Stimulated activated CD4-positive, alpha-beta T cell treated with anti-CD3 and anti-CD28 coated beads, Interleukin-4, amount 100 ng/mL, for 48 hours (primary cell): Measurements from ENCODE around the gene PIH1D1.
A peak's percentile ranks its signal among the peaks of the same experiment; 100 is the strongest.

Experiments
- DNase-seq, 2 donors: peaks; one replicate each; pipeline ENCODE4 v3.0.0-alpha.2; 2020; ENCODE audit warnings: low read depth in 2 of 2

Gene PIH1D1

GRCh38 chr19:49435670-49436069 is 15.9 kb downstream of the PIH1D1 start:
- DNase-seq: no peak

DNA sequence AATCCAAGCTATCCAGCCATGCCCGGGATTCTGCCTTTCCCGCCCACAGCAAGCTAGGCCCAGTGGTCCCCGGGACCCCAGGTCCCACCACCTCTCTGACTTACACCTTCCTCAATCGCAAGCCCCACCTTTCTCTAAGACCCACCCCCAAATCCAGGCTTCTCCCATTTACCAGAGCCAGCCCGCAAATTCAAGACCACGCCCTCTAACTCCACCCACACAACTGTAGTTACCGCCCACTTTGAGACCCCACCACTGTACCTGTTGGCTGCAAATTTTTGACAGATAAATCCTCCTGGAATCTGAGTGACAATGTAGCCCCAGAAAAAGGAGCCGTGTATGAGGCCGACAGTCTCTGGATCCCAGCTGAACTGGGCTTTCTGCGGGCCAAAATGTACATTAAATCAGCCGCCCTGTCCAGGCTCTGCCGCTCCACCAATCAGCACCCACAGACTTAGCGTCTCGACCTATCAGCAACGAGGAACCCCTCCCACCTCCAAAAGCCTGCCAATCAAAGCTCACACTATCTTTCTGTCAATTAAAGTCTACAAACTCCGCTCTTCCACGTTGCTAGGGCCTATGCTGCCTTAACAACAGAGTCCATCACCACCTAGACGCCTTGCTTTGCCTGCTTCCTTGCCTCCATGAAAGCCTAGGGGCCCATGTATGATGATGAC is 16.6 kb downstream of the PIH1D1 start:
- DNase-seq: no peak

DNA sequence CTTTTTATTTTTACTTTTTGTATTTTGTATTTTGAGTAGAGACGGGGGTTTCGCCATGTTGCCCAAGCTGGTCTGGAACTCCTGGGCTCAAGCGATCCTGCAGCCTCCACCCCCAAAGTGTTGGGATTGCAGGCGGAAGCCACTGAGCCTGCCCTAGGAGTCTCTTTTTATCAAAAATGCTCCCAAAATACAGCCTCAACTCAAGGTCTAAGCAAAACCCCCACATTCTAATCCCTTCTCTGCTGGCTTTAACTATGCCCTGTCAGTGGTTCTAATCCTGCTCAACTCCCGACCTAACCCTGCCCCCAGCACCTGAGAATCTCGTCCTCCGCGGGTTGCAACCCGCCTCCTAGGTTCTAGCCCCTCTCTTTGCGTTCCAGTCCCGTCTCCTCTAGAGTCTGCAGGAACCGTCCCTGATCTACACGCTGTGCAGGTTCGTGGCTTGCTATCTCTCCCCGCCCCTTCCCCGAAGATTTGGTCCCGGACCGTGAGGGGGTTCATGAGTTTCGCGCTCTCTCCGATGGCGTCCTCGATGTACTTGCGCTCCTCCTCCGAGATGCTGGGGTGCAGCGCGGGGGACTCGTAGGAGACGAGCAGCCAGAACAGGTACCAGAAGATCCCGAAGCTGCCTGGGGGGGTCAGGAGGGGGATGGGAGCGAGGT is 18.2 kb downstream of the PIH1D1 start:
- DNase-seq: no peak

DNA sequence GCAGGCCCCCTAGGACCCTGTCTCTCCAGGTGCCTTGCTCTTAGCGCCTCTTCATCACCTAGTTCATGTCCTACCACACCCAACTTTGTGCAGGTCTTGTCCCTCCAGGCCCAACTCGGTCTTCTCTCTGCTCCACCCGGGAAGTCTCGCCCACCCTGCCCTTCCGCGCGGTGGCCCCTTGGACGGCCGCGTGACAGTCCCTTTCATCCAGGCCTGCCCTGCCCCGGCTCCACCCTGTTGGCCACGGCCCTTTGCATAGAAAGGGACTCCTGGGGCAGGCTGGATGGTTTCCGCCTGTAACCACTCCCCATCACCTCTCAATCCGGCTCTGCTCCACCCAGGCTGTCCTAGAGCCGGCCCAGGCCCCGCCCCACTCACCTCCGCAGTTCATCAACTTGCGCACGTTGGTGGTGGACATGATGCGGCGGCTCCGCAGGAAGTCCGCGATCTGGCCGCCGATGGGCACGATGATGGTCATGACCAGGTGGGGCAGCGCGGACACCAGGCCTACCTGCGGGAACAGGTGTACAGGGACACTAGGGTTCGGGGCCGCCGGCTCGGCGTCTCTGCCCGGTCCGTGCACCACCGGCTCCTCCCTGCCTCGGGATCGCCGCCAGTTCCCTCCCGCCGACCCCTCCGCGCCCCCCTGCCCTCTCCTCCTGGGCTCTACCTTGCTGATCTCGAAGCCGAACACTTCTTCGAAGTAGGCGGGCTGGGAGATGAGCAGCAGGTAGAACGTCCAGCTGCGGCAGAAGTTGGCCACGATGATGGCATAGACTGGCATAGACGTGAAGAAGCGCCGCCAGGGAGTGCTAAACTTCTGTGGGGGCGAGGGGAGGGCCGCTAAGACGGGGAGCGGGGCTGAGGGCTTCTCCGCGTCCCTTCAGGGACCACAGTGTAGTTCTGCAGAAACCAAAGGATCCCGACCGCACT is 19.2 kb downstream of the PIH1D1 start:
- no peak for DNase-seq

GRCh38 chr19:49431330-49431749 is 20.3 kb downstream of the PIH1D1 start:
- DNase-seq: no peak

DNA sequence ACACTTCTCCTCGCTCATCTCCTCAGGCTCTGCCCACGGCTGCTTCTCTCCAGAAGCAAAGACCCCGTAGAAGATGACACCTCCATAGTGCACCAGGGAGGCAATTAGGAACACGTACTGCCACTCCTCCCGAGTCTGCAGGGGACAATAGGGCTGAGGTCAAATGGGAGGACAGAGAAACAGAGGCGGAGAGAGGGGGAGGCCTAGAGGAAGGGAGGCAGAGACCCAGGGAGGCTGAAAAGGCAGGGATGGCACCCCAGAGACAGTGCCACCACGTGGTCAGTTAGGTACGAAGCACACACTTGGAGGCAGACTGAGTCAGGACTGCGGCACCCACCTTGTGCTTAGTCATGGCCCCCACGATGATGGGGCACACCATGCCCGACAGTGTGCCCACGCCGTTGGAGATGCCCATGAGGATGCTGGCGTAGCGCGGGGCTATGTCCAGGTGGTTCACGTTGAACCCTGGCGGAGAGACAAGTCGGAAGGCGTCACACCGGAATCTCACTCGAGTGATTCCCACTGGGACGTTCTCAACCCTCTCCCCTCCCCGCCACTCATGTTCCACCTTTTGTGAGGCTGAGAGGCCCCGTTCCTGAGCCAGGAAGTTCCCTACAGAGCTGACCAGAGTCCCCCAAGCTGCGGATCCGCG is 20.8 kb downstream of the PIH1D1 start:
- DNase-seq: no peak

DNA sequence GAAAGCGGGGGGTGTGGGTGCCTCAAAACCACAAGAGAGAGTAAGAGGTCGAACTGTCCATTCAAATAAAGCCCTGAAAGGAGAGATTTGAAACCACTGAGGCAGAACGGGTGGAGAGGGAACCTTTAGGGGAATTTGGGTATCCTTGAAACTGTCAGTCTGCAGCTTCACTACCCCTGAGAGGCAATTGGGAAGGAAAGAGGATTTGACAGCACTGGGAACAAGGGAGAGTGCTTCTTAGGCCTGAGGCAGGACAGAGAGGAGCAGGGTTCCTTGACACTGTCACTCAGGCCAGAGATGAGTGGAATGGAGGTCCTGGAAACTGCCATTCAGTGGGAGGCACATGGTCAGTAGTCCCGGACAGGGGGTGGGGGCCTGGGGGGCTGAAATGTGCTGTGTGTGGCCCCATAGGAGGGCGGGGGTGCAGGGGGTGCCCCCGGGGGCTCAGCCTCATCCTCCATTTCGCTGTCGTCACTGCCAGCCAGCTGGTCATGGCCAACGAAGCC is 21.4 kb downstream of the PIH1D1 start:
- DNase-seq: no peak

GRCh38 chr19:49428547-49429451 is 22.8 kb downstream of the PIH1D1 start:
- DNase-seq: no peak

- DNase-seq: no peak
Observed at GRCh38 chr19:49427855-49428546, 23.6 kb downstream of the PIH1D1 start.

- no peak for DNase-seq
Observed at GRCh38 chr19:49427339-49427738, 24.3 kb downstream of the PIH1D1 start.

GRCh38 chr19:49425922-49426592 is 25.6 kb downstream of the PIH1D1 start:
- DNase-seq: peak in 1 of 2 donors; percentile 42

DNA sequence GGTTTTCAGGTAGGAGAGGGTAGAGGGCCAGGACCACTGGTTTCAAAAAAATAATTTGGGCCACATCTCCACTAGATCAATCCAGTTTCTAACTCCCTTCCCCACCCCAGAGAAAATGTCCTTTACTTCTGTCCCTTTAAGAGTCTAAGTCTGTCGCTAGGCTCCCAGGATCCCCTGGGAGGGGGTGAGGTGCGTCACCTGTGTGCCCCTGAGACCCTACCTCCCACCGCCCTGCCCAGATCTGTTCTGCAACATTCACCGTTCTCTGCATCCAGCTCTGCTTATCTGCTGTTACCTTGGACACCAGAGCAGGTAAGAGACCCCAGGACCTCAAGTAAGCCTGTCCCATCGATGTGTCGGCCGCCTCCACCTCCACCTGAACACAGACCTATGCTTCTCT is 26.4 kb downstream of the PIH1D1 start, which contains the start of gene GFY:
Gene GFY, plus strand, starts transcription at position 211 of the 400 bp plus-strand sequence. CDS start 1,043 bp downstream, outside the sequence.
- no peak for DNase-seq

GRCh38 chr19:49423985-49424303 is 27.7 kb downstream of the PIH1D1 start:
- no peak for DNase-seq

GRCh38 chr19:49423071-49423984 is 28.3 kb downstream of the PIH1D1 start, which contains the start of gene PTH2:
TSS of gene PTH2 (minus strand) at chr19:49423441. CDS start at chr19:49423339, 102 bp downstream.
- DNase-seq: no peak

DNA sequence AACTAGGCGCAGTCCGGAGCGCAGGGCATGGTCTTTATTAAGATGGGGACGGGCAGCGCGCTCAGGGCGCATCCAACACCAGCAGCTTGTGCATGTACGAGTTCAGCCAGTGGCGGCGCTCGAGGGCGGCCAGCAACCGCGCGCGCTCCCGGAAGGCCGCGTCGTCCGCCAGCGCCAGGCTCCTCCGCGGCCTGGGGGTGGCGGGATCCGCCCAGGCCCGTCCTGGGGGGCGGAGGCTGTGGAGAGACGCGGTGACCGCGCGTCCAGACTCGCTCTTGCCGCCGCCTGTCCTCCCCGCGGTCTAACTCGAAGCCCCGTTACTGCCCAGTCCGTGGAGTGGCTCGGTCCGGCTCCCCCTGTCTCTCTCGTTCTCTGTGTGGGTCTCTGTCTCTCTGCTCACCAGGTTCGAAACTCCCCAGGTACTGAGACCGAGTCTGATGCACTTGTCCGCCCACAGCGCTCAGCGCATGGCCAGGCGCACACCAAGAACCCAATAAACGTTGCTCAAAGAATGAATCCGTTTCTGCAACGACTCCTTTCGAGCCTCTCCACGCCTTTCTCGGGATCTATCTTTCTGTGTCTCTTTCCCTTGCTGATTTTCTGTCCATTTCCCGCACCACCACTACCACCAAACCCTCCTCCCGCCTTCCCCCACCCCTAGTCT is 29.1 kb downstream of the PIH1D1 start:
- peak; percentile 41 to 53 for DNase-seq

DNA sequence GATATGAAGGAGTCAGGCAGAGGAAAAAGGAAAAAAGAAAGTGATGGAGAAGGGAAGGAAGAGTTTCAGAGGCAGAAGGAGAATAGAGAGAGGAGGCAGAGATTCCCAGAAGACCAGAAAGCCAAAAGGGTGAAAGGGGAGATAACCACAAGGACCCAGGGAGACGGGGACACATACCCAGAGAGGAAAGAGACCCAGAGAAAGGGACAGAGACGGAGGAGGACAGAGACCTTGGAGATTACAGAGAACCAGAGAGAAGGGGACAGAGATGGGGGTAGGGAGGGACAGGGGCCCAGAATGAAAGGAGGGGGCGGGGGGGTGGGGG is 29.8 kb downstream of the PIH1D1 start:
- DNase-seq: no peak

DNA sequence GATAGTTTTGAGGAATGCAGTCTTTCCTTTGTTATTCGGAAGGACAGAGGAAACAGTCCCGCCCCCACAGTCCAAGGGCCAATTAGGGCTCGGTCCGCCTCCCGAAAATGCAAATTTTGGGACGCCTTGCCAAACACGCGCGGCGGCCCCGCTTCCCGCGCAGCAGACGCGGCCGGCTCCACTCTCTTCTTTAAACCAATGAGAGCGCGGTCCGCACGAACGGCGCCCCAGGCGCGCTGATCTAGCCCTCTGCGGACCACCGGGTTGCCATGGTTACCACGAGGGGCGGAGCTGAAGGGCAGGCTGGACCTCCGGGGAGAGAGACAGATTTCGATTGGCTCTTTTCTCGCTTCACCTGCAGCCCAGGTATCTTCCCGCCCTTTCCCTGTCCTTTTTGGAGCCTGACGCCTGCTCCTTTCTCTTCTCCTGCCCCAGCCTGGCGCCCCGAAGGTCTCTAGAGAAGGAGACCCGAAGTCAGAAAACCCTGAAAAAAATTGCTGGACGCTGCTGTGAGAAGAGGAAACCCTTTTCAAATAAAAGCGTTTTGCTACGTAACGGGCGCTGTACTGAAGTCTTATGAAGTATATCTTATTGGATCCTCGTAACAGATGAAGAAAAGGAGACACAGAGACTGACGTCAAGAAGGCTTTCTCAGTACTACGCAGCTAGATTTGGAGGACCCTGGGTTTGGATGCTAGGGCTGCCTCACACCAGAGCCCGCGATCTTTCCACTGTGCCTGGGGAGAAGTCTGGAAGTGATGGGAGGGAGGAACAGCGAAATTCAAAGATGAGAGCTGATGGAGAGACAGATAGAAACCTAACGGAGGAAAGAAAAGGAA is 30.4 kb downstream of the PIH1D1 start:
- peak; percentile 41 to 47 for DNase-seq
